Stimulated activated CD8-positive, alpha-beta memory T cell treated with anti-CD3 and anti-CD28 coated beads, Interleukin-7, amount 100 ng/mL, for 4 hours (primary cell): ENCODE data around the gene BRINP2.

Source experiments
- DNase-seq, 2 donors: peaks; one replicate each; pipeline ENCODE4 v3.0.0-alpha.2; 2020; ENCODE audit warnings: low read depth in 2 of 2

Gene BRINP2

GRCh38 chr1:177219554-177220458 is 49.0 kb downstream of the BRINP2 start:
- DNase-seq, result no peak

DNA sequence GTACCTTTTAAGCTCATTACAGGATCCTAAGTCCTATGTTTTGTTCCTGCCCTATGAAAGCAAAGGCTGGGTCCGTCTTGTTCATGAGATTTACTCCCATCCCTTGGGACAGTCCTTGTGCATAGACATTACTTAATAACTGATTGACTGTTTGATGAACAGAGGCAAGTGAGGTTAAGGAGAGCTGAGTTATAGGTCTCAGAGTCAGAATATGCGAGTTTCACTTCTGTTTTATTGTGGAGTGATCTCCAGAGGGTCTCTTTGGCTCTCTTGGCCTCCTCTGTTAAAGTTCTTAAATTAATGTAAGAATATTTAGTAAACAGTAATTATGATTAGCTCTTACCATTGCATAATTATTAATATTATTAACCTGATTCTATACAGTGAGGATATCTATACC is 52.6 kb downstream of the BRINP2 start:
- no peak for DNase-seq

- DNase-seq, result no peak
Observed at GRCh38 chr1:177227978-177228692, 57.4 kb downstream of the BRINP2 start.

DNA sequence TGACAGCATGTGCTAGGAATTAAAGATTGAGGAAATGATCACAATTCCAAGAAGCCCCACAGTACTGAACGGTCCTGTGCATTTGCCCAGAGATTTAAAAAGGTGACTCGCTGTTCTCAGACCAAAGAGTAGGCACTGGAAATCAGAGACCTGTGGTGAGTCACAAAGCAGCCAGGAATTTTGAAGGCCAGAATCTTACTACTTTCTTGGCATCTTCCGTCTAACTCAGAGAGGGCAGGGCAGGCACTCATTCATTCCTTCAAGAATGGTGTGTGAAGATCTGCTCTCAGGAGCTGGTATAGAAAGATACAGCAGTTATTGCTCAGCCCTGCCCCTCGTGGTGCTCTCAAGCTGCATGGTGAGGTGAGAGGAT is 57.9 kb downstream of the BRINP2 start:
- no peak for DNase-seq

- no peak for DNase-seq
Observed at GRCh38 chr1:177229781-177230180, 59.0 kb downstream of the BRINP2 start.

DNA sequence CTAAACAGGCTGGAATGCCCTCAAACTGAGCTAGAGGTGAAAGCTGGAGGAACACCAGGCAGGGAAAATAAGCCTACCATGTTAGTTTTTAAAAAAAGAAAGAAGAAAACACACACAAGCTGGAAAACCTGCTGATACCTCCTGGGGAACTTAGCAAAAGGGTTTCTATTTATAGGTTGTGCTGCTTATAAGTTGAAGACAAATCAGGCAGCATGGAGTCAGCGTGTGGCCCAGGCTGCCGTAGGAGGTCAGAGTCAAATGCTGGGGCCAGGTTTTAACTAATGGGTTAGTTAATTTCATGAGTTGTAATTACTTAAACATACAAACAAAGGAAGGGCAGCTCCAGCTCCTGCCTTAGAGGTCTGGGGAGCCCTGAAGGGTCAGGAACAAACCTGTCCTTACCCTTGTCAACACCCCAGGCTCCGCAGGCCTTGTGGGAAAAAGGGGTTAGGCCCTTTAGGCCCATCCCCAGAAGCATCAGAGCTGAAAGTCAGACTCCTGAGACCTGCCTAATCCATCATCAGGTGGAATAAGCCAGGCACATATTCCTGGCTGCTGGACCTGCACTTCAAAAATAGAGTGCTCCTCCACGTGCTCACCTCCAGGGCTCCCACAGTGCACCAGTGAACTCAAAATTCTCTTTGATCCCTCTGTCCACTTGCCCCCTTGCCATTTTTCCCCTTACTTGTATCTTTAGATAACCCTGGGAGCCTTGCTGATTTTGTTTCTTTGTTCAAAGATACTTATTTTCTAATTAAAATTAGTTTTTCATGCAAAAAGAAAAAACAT is 59.7 kb downstream of the BRINP2 start:
- DNase-seq, result no peak

- DNase-seq, result no peak
Observed at GRCh38 chr1:177235350-177235749, 64.6 kb downstream of the BRINP2 start.

DNA sequence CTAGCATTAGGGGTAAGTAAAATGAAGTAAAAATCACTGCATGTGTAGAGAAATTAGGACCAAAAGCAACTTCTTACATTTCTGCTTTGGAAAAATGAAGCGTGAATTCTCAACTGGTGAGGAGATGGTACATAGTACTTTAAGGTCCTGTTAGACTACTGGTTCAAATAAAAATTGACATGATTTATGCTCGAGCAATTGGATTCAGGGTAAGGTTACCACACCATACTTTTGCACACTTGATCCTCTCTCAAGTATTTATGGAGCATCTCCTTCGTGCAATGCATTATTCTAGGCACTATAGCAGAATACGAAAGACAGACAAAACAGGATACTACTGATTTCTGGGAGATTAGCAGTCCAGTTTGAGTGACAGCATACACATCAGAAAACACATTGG is 66.2 kb downstream of the BRINP2 start:
- no peak for DNase-seq

DNA sequence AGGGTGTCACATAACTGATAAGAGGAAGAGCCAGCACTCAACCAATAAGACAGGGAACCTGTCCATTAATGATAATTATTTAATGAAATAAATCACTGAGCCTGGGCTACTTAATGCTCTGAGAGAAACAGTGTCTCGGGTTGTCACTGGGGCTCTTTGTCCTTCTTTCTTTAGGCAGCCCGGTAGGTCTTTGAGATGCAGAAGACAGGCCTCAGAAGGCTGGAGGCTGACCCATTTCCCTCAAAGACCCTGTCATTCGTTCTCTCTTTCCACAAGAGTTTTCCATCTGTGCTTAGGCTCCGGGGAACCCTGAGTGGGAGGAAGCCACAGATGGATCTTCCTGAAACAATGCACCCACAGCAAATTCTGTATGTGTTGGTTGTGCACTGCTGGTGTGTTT is 68.2 kb downstream of the BRINP2 start:
- no peak for DNase-seq

DNA sequence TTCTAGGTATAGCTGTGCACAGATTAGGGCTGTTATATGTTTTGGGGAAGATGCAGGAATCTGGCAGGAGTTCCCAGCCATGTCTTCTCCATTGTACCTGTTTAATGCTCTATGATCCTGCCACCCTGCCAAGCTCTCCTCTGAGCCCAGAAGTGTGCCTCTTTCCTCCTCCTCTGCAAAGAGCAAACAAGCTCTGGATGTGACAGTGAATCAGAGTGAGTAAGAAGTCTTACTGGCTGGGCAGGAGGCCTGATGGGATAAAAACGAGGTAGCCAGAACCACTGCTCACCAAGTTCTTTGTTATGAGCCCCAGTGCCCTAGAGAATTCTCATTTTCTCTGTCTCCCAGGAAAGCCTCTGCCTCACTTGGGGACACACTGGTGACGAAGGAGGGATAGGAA is 69.0 kb downstream of the BRINP2 start:
- DNase-seq, result no peak

DNA sequence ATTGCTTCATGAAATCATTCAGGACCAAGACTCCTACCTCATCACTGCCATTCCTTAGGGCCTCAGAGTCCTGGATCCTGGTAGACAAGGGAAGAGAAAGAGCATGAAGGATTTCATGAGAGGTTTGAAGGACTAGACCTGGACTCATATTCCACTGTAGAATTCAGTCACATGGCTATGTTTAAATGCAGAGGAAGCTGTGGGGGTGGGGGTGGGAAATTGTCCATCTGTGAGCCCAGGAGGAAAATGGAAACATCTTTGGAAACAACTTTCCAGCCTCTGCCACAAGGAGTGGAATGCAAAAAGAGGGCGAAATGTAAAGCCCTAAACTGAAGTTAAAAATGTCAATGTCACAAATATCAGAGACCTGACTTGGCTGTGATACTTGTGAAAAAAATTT is 73.0 kb downstream of the BRINP2 start:
- DNase-seq, result no peak

DNA sequence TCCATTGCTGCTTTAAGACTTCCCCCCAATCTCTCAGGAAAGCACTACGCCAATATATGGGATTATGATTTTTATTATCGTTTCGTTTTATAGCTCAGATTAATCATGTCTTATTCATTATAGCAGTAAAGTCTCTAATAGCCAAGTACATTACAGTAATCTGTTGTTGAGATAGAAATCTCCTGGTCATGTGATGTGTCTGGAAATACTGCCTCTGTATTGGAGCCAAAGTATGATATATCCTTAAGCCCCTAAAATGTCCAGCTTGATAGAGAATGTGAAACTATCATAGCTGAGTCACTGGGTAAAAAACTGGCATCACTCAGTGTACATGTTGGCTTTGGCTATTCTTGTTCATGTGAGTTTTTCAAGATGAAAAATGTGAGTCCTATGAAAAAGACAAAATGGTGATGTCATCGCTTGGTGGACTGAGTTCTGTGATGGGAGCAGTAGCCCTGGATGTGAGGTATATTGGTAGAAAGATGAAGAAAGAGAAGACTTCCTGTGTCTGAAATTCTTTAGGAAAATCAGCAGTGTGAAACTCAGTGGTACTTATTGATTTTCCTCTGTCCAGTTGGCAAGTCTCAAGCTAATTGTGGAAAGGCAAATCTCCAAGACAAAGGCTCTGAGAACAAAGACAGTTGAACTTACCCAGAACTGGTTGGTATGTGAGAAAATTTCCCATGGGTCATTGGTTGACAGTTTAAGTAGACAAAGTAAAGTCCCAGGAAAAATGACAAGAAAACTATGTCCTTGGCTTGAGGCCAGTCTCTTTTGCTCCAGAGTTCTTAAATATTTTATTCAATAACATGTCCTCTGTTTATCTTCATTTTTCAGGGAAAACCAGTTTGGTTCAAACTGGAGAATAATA is 76.2 kb downstream of the BRINP2 start:
- DNase-seq, result no peak

GRCh38 chr1:177247623-177248176 is 76.9 kb downstream of the BRINP2 start:
- no peak for DNase-seq

DNA sequence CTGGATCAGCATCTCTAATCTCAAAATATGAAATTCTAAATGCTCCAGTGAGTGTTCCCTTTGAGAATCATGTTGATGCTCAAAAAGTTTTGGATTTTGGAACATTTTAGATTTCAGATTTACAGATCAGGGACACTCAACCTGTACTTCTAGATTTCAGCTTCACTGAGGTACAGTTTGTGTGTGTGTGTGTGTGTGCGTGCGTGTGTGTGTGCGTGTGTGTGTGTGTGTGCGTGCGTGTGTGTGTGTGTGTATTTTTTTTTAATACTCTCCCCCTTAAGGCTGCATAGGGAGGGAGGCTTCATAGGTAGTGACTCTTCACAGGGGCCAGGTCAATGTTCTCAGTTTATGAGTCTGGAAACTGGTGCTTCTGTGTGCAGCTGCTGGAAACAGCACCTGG is 77.5 kb downstream of the BRINP2 start:
- no peak for DNase-seq

DNA sequence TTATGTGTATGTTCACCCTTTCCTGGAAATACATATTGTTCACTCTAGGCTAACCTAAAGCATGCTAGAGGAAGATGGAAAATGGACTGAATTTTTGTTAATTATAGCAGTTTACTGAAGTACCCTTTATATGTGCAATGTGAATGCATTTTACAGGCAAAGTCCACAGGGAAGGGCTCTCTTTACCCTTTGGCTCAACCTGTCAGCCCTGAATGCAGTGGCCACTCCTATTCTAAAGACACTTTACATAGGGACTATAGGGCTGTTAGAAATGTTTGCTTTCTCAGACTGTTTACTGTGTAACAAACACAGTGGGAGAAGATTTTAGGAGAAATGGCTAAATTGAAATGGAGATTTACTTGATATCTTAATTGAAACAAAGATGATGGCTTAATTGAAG is 78.5 kb downstream of the BRINP2 start:
- DNase-seq, result no peak

DNA sequence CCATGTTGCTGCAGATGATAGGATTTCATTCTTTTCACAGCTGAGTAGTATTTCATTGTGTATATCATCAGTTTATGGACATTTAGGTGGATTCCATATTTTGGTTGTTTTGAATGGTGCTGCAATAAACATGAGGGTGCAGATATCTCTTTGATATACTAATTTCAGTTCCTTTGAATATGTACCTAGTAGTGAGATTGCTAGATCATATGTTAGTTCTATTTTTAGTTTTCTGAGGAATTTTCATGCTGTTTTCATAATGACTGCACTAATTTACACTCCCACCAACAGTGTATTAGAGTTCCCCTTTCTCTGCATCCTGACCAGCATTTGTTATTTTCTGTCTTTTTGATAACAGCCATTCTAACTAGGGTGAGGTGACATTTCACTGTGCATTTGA is 82.1 kb downstream of the BRINP2 start:
- no peak for DNase-seq

- DNase-seq, result no peak
Observed at GRCh38 chr1:177255411-177255810, 84.7 kb downstream of the BRINP2 start.

- no peak for DNase-seq
Observed at GRCh38 chr1:177256153-177257075, 85.7 kb downstream of the BRINP2 start.

- DNase-seq, result no peak
Observed at GRCh38 chr1:177257128-177257527, 86.4 kb downstream of the BRINP2 start.

GRCh38 chr1:177257576-177257975 is 86.8 kb downstream of the BRINP2 start:
- no peak for DNase-seq
